Liver (tissue), 9 donors: ENCODE data around the gene INPP4B. TPM values are rescaled to one million over a fixed set of nuclear protein-coding genes. Genes with fewer than 3 reads are reported as not detected.

ENCODE experiments used
- DNase-seq: peaks from one replicate; pipeline ENCODE4 v3.0.0-alpha.2; 2017; ENCODE audit warnings: low spot score
- H3K27ac ChIP-seq, 2 donors: one replicate each; pipeline ENCODE4 v1.7.0; 2013; ENCODE audit warnings: inconsistent platforms in 2 of 2, low read length in 2 of 2, control low read depth in 1 of 2, low read depth in 1 of 2, mild to moderate bottlenecking in 1 of 2
- H3K27me3 ChIP-seq, 4 donors: one replicate each; pipeline versions ENCODE4 v1.6.1 to v1.7.0; 2013; ENCODE audit warnings: low read length in 3 of 4, inconsistent platforms in 1 of 4, mild to moderate bottlenecking in 1 of 4, moderate library complexity in 1 of 4; ENCODE audit not compliant: control insufficient read depth in 4 of 4, insufficient read depth in 4 of 4
- H3K36me3 ChIP-seq, 4 donors: one replicate each; pipeline versions ENCODE4 v1.6.1 to v1.7.0; 2013; ENCODE audit warnings: low read length in 3 of 4, mild to moderate bottlenecking in 3 of 4, low read depth in 1 of 4, moderate library complexity in 1 of 4; ENCODE audit not compliant: control insufficient read depth in 4 of 4, insufficient read depth in 3 of 4
- H3K4me1 ChIP-seq, 4 donors: one replicate each; pipeline versions ENCODE4 v1.6.1 to v1.7.0; 2013; ENCODE audit warnings: low read length in 3 of 4, mild to moderate bottlenecking in 3 of 4, moderate library complexity in 1 of 4; ENCODE audit not compliant: control insufficient read depth in 4 of 4, insufficient read depth in 4 of 4
- H3K4me3 ChIP-seq, 3 donors: one replicate each; pipeline versions ENCODE4 v1.6.1 to v1.7.0; 2013; ENCODE audit warnings: low read length in 3 of 3, control low read depth in 1 of 3, low read depth in 1 of 3, mild to moderate bottlenecking in 1 of 3
- H3K9ac ChIP-seq, 2 donors: one replicate each; pipeline ENCODE4 v1.7.0; 2013; ENCODE audit warnings: low read length in 2 of 2, mild to moderate bottlenecking in 2 of 2, moderate library complexity in 2 of 2, control low read depth in 1 of 2, low read depth in 1 of 2
- H3K9me3 ChIP-seq, 4 donors: one replicate each; pipeline versions ENCODE4 v1.6.1 to v1.7.0; 2013; ENCODE audit warnings: low read length in 3 of 4; ENCODE audit not compliant: control insufficient read depth in 4 of 4
- EGR1 ChIP-seq, 2 donors: IDR thresholded peaks; 2 replicates each; pipeline ENCODE4 v1.6.1; 2016 to 2018; ENCODE audit warnings: antibody characterized with exemption in 2 of 2, low read depth in 2 of 2
- FOXA1 ChIP-seq: IDR thresholded peaks from 2 replicates; pipeline ENCODE4 v1.6.1; 2016; ENCODE audit warnings: antibody characterized with exemption
- FOXA2 ChIP-seq: IDR thresholded peaks from 2 replicates; pipeline ENCODE4 v1.6.1; 2016; ENCODE audit warnings: antibody characterized with exemption
- GABPA ChIP-seq, 2 donors: IDR thresholded peaks in 1 of 2; conservative IDR thresholded peaks in 1 of 2; 2 replicates each; pipeline ENCODE4 v1.6.1; 2016; ENCODE audit warnings: antibody characterized with exemption in 2 of 2, mild to moderate bottlenecking in 1 of 2, moderate library complexity in 1 of 2
- HNF4A ChIP-seq, 2 donors: conservative IDR thresholded peaks; 2 replicates each; pipeline ENCODE4 v1.6.1; 2016; ENCODE audit warnings: antibody characterized with exemption in 2 of 2, mild to moderate bottlenecking in 2 of 2
- HNF4G ChIP-seq: IDR thresholded peaks from 2 replicates; pipeline ENCODE4 v1.6.1; 2016; ENCODE audit warnings: antibody characterized with exemption
- JUND ChIP-seq, 2 donors: IDR thresholded peaks; 2 replicates each; pipeline ENCODE4 v1.6.1; 2016; ENCODE audit warnings: antibody characterized with exemption in 2 of 2
- NR2F2 ChIP-seq: IDR thresholded peaks from 2 replicates; pipeline ENCODE4 v1.6.1; 2016; ENCODE audit warnings: antibody characterized with exemption
- RAD21 ChIP-seq, 2 donors: IDR thresholded peaks; 2 replicates each; pipeline ENCODE4 v1.6.1; 2016; ENCODE audit warnings: antibody characterized with exemption in 2 of 2, mild to moderate bottlenecking in 2 of 2
- RXRA ChIP-seq, 2 donors: IDR thresholded peaks; 2 replicates each; pipeline ENCODE4 v1.6.1; 2017 to 2018; ENCODE audit warnings: antibody characterized with exemption in 2 of 2, mild to moderate bottlenecking in 1 of 2
- SP1 ChIP-seq: IDR thresholded peaks from 2 replicates; pipeline ENCODE4 v1.6.1; 2018; ENCODE audit warnings: antibody characterized with exemption, mild to moderate bottlenecking
- TAF1 ChIP-seq: conservative IDR thresholded peaks from 2 replicates; pipeline ENCODE4 v1.6.1; 2016; ENCODE audit warnings: antibody characterized with exemption, mild to moderate bottlenecking
- YY1 ChIP-seq: IDR thresholded peaks from 2 replicates; pipeline ENCODE4 v1.6.1; 2016; ENCODE audit warnings: antibody characterized with exemption, mild to moderate bottlenecking
- polyA plus RNA-seq, 2 donors: library from polyadenylated mRNA; stranded (reverse) in 1 of 2; unstranded in 1 of 2; fragments of 200-250 nt in 1 of 2; fragments of >200 nt in 1 of 2; fragmentation: Nextera tagmentation in 1 of 2; extraction: Ambion mirVana in 1 of 2; gene quantifications; one replicate each; pipeline versions ENCODE4 v1.2.1 to v1.2.3, GENCODE V29; 2013 to 2015
- total RNA-seq, 2 donors: library from RNA; depleted of rRNA; stranded (reverse); fragments of >200 nt; gene quantifications; one replicate each; pipeline ENCODE4 v1.2.3, GENCODE V29; 2014
- TF ChIP-seq, protein P1 (sequence below): IDR thresholded peaks from 2 replicates; pipeline ENCODE4 v1.6.1; 2016; ENCODE audit warnings: antibody characterized with exemption
- TF ChIP-seq, protein P2 (sequence below): IDR thresholded peaks from 2 replicates; pipeline ENCODE4 v1.6.1; 2016; ENCODE audit warnings: antibody characterized with exemption, mild to moderate bottlenecking
- TF ChIP-seq, protein P3 (sequence below): IDR thresholded peaks from 2 replicates; pipeline ENCODE4 v1.6.1; 2016; ENCODE audit warnings: antibody characterized with exemption
- TF ChIP-seq, protein P4 (sequence below): fragments of 150-350 bp; IDR thresholded peaks from 2 replicates; pipeline ENCODE4 v1.5.1; 2017; ENCODE audit warnings: improper control_type of control experiment, low read depth, low read length; ENCODE audit not compliant: missing input control
- TF ChIP-seq, protein P5 (sequence below): IDR thresholded peaks from 2 replicates; pipeline ENCODE4 v1.6.1; 2016; ENCODE audit warnings: antibody characterized with exemption
- donor health status: healthy.
- donor health status: healthy.
- donor health status: healthy.
- donor health status: healthy.
- donor health status: healthy.

The INPP4B gene
- total and polyA plus RNA-seq, 4 donors: 0.43 to 2.8 (median 1.6) TPM

DNA sequence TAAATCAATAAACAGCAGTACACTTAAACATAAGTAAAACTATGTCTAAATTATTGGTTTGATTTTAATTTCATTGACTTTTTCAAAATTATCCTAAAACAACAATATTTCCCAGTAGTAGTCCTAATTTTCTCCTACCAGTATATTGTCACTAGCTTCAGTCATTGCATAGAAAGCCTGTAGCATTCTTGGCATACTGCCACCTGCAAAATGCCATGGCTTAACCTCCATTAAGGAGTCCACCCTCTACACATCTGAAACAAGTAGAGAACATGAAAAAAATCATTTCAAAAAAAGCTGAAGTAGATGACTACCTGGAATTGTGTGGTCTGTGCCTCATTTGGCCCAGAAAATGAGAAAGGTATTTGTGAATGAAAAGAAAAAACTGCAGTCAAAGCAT, 348.5 kb downstream of the INPP4B start:
- Histone ChIP-seq H3K4me3 (no peak overlapping the region), H3K27ac (no peak overlapping the region), H3K27me3 (no peaks in the 10 kb centered on the region), H3K4me1 (peaks cover 0 to 3% (median 0%) of the 10 kb centered on the region in 4 donors), H3K9ac (no peak overlapping the region), H3K9me3 (no peaks in the 10 kb centered on the region), H3K36me3 (no peaks in the 10 kb centered on the region)
- TF ChIP-seq RAD21 (IDR thresholded peaks at IDR 0.05): no peak
- TF ChIP-seq, protein P1, sequence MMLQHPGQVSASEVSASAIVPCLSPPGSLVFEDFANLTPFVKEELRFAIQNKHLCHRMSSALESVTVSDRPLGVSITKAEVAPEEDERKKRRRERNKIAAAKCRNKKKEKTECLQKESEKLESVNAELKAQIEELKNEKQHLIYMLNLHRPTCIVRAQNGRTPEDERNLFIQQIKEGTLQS: no peak
- TF ChIP-seq, protein P2, sequence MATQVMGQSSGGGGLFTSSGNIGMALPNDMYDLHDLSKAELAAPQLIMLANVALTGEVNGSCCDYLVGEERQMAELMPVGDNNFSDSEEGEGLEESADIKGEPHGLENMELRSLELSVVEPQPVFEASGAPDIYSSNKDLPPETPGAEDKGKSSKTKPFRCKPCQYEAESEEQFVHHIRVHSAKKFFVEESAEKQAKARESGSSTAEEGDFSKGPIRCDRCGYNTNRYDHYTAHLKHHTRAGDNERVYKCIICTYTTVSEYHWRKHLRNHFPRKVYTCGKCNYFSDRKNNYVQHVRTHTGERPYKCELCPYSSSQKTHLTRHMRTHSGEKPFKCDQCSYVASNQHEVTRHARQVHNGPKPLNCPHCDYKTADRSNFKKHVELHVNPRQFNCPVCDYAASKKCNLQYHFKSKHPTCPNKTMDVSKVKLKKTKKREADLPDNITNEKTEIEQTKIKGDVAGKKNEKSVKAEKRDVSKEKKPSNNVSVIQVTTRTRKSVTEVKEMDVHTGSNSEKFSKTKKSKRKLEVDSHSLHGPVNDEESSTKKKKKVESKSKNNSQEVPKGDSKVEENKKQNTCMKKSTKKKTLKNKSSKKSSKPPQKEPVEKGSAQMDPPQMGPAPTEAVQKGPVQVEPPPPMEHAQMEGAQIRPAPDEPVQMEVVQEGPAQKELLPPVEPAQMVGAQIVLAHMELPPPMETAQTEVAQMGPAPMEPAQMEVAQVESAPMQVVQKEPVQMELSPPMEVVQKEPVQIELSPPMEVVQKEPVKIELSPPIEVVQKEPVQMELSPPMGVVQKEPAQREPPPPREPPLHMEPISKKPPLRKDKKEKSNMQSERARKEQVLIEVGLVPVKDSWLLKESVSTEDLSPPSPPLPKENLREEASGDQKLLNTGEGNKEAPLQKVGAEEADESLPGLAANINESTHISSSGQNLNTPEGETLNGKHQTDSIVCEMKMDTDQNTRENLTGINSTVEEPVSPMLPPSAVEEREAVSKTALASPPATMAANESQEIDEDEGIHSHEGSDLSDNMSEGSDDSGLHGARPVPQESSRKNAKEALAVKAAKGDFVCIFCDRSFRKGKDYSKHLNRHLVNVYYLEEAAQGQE: no peak
- no peak for TF ChIP-seq JUND (IDR thresholded peaks at IDR 0.05)
- TF ChIP-seq, protein P3, sequence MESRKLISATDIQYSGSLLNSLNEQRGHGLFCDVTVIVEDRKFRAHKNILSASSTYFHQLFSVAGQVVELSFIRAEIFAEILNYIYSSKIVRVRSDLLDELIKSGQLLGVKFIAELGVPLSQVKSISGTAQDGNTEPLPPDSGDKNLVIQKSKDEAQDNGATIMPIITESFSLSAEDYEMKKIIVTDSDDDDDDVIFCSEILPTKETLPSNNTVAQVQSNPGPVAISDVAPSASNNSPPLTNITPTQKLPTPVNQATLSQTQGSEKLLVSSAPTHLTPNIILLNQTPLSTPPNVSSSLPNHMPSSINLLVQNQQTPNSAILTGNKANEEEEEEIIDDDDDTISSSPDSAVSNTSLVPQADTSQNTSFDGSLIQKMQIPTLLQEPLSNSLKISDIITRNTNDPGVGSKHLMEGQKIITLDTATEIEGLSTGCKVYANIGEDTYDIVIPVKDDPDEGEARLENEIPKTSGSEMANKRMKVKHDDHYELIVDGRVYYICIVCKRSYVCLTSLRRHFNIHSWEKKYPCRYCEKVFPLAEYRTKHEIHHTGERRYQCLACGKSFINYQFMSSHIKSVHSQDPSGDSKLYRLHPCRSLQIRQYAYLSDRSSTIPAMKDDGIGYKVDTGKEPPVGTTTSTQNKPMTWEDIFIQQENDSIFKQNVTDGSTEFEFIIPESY: no peak
- no peak for TF ChIP-seq RXRA (IDR thresholded peaks at IDR 0.05)
- TF ChIP-seq, protein P4, sequence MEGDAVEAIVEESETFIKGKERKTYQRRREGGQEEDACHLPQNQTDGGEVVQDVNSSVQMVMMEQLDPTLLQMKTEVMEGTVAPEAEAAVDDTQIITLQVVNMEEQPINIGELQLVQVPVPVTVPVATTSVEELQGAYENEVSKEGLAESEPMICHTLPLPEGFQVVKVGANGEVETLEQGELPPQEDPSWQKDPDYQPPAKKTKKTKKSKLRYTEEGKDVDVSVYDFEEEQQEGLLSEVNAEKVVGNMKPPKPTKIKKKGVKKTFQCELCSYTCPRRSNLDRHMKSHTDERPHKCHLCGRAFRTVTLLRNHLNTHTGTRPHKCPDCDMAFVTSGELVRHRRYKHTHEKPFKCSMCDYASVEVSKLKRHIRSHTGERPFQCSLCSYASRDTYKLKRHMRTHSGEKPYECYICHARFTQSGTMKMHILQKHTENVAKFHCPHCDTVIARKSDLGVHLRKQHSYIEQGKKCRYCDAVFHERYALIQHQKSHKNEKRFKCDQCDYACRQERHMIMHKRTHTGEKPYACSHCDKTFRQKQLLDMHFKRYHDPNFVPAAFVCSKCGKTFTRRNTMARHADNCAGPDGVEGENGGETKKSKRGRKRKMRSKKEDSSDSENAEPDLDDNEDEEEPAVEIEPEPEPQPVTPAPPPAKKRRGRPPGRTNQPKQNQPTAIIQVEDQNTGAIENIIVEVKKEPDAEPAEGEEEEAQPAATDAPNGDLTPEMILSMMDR: no peak
- TF ChIP-seq, protein P5, sequence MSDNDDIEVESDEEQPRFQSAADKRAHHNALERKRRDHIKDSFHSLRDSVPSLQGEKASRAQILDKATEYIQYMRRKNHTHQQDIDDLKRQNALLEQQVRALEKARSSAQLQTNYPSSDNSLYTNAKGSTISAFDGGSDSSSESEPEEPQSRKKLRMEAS: no peak
- TF ChIP-seq GABPA (IDR thresholded peaks at IDR 0.05 in 1 of 2, conservative IDR thresholded peaks at IDR 0.05 in 1 of 2): no peak
- TF ChIP-seq NR2F2: no peak
- no peak for TF ChIP-seq FOXA2
- TF ChIP-seq HNF4G: no peak
- TF ChIP-seq TAF1: no peak
- no peak for TF ChIP-seq HNF4A (conservative IDR thresholded peaks at IDR 0.05)
- no peak for TF ChIP-seq YY1
- TF ChIP-seq FOXA1: no peak
- no peak for TF ChIP-seq EGR1 (IDR thresholded peaks at IDR 0.05; ENCODE audit: low read depth in 2 of 2)
- no peak for TF ChIP-seq SP1
- no peak for DNase-seq
